22Rv1 (cell line): ENCODE measurements around the gene TRHDE.

Experiments
- ZFX ChIP-seq: fragments of 450-650 bp; IDR thresholded peaks from 2 replicates; pipeline ENCODE4 v1.6.1; 2017; ENCODE audit warnings: antibody characterized with exemption, borderline replicate concordance
- TF ChIP-seq, protein P1 (sequence below): fragments of 450-650 bp; IDR thresholded peaks from 2 replicates; pipeline ENCODE4 v1.5.1; 2017; ENCODE audit warnings: mild to moderate bottlenecking

DNA sequence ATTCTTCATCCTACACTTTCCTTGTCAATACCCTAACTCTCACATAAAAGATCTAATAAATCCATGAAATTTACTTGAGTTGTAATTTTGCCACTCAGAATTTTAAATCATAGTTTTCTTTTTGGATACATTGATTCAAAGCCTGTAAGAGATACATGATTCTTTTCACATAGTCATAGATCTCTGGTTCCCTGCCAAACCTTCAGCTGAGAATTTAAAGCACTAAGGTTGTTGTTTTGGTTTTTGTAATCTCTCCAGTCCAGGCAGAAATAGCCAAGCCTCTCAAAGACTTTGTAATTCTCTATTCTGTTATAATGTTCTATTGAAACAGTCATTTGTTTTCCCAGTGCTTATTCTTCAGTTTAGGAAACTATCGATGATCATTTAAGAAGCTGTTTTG lies 273.9 kb downstream of the TRHDE start:
- TF ChIP-seq, protein P1, sequence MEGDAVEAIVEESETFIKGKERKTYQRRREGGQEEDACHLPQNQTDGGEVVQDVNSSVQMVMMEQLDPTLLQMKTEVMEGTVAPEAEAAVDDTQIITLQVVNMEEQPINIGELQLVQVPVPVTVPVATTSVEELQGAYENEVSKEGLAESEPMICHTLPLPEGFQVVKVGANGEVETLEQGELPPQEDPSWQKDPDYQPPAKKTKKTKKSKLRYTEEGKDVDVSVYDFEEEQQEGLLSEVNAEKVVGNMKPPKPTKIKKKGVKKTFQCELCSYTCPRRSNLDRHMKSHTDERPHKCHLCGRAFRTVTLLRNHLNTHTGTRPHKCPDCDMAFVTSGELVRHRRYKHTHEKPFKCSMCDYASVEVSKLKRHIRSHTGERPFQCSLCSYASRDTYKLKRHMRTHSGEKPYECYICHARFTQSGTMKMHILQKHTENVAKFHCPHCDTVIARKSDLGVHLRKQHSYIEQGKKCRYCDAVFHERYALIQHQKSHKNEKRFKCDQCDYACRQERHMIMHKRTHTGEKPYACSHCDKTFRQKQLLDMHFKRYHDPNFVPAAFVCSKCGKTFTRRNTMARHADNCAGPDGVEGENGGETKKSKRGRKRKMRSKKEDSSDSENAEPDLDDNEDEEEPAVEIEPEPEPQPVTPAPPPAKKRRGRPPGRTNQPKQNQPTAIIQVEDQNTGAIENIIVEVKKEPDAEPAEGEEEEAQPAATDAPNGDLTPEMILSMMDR, result no peak
- TF ChIP-seq ZFX, result no peak
